Skin of body (tissue), 2 donors: ENCODE results near the gene RNF223. TPM values are rescaled to one million over a fixed set of nuclear protein-coding genes. Genes with fewer than 3 reads are reported as not detected.
"Not testable (repeated sequence)": the region's sequence is repeated elsewhere in the genome, so short reads cannot be mapped to it uniquely, and the experiment has no call there.

Source experiments
- DNase-seq: peaks from one replicate; lab custom pipeline; 2025; lab: John Stamatoyannopoulos, UW
- total RNA-seq: library from RNA; depleted of rRNA; stranded (reverse); fragments of >200 nt; gene quantifications from one replicate; pipeline ENCODE4 v1.2.3, GENCODE V29; 2014

Gene RNF223
- total RNA-seq, 1 donor from 2014 or later, result 0.69 TPM

DNA sequence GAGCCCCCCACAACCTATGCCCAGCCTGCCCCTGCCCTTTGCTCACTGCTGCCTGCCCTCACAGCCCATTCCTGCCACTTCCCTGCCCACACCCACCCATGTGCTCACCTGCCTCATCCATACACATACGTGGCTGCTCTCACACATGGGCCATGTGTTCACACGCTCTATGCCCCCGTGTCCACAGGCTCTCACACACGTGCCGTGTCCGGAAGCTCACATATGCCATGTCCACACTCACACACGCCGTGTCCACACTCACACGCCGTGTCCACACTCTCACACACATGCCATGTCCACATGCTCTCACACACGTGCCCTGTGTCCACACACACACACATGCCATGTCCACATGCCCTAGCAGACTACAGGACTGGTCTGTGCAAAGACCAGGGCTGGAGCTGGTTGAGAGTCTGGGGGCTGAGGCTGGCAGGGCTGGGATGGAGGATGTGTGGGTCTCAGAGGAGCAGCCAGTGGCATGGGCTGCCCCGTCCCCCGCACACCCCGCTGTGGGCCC, 583 bp upstream of the RNF223 start:
- no peak for DNase-seq

DNA sequence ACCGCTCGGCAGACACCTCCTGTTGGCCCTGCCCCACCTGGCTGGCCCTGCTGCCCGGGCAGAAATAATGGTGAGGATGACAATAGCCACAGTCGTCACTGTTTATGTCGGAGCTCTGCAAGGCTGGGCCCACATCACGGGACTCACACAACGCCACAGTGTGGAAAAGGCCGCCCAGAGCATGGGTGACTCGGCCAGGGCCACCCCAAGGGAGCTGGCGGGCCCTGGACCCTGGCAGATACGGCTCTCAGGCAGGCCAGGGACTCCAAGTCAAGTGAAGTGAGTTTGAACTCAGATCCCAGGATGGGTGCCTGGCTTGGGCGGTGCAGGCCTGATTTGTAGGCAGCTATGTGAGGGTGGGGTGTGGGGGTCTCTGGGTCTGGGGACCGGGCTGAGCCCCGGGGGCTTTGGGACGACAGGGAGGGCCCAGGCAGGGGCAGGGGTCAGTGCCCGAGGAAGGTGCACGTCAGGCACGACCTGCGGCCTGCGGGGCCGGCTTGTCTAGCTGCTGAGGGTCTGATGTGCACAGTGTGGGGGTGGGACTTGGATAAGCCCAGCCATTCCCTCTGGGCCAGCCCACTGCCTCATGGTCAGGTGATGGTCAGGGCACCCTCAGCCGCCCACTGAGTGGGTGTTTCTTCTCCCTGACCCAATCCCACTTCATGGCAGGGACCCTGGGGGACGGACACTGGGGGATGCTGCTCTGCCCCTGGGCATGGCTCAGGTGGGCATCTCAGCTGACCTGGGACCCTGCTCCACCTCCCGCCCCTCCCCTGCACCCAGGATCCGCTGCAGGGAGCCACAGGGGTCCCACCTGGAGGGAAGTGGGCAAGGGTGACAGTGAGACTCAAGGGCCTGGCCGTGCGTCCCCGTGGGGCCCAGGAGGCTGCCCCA, 1.0 kb downstream of the RNF223 start:
- DNase-seq, result no peak

GRCh38 chr1:1072299-1072848, 1.7 kb downstream of the RNF223 start:
- DNase-seq, result no peak

- no peak for DNase-seq
Measured at GRCh38 chr1:1071486-1072298, 2.4 kb downstream of the RNF223 start.

GRCh38 chr1:1069711-1070676, 4.1 kb downstream of the RNF223 start:
- DNase-seq, result no peak

- DNase-seq, result no peak
Measured at GRCh38 chr1:1069056-1069710, 4.9 kb downstream of the RNF223 start.

DNA sequence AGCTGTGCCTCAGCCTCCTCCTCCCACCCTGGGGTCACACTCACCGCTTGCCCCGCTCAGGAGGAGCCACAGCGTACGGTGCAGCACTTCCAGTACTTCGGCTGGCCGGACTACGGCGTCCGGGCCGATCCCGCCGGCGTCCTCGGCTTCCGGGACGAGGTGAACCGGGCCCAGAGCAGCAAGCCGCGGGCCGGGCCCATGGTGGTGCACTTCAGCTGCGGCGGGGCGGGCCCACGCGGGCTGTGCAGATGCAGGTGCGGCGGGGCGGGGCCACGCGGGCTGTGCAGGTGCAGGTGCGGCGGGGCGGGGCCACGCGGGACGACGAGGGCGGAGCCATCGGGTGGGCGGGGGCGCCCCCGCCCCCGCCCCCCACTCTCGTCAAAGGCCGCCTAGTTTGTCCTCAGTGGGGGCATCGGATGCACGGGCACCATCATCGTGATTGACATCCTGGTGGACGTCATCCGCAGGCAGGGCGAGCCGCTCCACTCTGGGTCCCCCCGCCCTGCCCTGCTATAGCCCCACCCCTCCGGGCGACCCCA, 5.5 kb downstream of the RNF223 start:
- no peak for DNase-seq

DNA sequence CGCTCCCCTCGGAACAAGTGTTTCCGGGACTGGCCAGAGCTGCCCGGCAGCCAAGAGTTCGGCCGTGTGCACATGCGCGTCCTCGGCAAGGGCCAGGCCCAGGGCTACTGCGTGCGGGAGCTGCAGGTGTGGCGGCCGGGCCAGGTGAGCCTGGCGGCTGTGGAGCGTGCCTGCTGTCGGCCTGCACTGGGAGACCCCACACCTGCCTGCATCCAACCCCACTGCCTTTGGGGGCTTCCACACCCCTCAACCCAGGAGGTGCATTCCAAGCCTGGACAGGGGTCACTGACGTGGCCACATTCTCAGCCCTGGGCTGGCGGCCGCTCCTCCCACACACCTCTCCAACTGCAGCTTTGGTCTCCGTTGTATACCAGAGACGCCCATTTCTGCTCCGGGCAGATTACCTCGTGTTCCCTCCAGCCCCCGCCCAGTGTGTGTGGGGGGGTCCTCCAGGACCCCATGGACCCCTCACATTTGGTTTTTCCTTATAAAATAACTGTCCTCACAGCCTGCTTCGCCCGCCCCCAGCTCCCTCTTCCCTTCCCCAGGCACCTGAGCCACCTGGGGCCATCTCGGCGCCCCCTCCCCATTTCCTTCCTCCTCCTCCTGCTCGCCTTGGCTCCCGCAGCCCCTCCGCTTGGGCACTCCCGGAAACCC, 6.1 kb downstream of the RNF223 start:
- DNase-seq, result no peak

- DNase-seq, result no peak
Measured at GRCh38 chr1:1067284-1067859, 6.7 kb downstream of the RNF223 start.

DNA sequence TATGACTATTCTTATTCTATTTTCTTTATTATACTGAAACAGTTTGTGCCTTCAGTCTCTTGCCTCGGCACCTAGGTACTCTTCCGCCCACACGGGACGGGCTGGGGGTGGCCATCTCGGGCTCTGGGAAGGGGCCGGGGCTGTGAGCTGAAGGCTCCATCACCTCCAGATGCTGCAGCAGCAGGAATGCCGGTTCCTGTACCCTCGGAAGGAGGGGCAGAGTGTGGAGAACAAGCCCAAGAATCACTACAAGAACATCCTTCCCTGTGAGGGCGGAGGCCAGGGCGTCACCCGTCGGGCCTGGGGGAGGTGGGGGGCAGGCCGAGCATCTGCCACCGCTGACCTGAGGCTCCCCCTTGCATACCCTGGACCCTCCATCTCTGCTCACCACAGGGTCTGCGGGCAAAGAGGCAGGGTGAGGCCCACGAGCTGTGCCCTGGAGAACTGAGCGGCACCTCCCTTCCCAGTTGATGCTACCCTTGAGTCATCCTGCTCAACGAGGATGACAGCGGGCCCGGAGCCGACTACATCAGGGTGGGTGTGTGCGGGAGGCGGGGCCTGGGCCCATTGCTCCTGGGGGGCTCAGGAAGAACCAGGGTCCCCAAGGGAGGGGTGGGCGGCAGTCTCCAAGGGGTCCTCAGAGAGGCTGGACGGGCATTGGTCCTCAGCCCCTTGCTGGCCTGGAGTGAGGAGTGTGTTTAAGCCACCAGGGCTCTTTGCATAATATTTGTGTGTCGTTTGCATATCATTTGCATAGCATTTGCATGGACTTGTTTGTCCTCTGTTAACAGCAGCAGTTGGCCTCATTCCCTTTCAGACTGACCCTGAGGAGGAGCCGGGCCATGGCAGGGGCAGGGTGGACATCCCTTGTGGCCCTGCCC, 7.5 kb downstream of the RNF223 start:
- DNase-seq, result no peak

DNA sequence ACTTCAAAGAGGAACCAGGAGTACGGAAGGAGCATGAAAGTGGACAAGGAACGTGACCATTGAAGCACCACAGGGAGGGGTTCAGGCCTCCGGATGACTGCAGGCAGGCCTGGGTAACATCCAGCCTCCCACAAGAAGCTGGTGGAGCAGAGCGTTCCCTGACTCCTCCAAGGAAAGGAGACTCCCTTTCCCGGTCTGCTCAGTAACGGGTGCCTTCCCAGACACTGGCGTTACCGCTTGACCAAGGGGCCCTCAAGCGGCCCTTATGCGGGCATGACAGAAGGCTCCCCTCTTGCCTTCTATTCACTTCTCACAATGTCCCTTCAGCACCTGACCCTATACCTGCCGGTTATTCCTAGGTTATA, 8.2 kb downstream of the RNF223 start:
- not testable (repeated sequence) for DNase-seq

- DNase-seq, result no peak
Measured at GRCh38 chr1:1065265-1065939, 8.7 kb downstream of the RNF223 start.

GRCh38 chr1:1063945-1064831, 9.9 kb downstream of the RNF223 start:
- no peak for DNase-seq

DNA sequence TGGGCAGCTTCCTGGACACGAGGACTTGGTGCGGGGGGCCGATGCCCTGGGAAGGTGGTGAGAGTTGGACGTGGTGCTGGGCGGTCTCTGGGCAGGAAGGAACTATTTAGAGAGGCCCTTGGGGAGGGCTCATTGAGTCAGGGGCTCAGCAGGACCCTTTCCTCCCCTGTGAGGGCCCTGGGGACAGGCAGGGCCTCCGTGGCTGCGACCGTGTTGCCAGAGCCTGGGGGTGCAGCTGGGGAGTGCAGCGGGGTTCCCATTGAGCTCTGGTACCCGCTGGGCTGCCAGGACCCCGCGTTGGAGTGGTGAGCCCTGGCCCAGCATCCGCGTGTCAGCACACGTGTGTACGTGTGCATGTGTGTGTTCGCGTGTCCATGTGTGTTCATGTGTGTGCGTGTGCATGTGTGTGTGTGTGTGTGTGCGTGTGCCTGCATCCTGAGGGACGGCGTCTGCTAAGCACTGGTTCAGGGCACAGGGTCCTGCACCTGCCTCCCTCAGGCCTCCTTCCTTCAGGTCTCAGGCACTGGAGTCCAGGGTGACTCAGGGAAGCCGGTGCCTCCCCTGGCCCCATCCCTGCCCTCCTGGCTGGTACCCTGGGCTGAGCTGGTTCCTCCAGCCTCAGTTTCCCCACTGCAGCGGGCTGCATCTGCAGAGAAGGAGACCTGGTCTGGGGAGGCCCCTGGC, 10.7 kb downstream of the RNF223 start:
- DNase-seq, result no peak

DNA sequence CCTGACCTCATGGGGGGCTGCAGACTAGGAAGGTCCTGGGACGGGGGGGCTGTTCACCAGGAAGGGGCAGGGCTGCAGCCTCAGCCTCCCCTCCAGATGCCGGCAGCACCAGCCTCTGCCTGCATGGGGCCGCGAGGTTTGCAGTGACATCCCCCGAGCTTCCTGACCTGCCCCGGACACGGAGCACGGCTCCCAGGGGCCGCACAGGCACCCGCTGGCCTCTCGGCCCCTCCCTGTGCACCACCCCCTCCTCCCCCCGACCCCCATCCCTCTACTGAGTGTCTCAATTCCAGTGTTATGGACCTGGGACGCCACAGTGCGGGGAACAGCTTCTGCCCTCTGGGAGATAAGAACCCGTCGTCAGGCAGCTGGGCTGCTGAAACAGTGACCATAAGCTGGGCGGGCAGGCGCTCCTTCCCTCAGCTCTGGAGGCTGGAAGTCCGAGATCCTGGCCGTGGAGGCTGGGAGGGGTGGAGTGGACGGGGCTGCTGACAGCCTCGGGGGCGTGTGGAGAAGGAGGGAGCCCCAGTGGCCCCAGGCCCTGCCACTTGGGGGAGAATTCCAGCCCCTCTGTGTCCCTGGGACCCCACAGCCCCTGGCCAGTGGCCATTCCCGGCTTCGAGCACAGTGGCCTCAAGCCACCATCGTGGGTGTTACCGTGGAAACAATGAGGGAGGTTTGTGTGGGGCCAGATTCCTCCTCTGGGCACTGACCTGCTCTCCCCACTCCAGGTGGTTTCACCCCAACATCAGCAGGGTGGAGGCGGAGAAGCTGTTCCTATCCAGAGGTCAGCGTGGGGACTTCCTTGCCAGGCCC, 11.6 kb downstream of the RNF223 start:
- DNase-seq, result no peak
